Measurements from ENCODE around the gene NTM.
A peak's percentile ranks its signal among the peaks of the same experiment; 100 is the strongest.

The NTM gene

DNA sequence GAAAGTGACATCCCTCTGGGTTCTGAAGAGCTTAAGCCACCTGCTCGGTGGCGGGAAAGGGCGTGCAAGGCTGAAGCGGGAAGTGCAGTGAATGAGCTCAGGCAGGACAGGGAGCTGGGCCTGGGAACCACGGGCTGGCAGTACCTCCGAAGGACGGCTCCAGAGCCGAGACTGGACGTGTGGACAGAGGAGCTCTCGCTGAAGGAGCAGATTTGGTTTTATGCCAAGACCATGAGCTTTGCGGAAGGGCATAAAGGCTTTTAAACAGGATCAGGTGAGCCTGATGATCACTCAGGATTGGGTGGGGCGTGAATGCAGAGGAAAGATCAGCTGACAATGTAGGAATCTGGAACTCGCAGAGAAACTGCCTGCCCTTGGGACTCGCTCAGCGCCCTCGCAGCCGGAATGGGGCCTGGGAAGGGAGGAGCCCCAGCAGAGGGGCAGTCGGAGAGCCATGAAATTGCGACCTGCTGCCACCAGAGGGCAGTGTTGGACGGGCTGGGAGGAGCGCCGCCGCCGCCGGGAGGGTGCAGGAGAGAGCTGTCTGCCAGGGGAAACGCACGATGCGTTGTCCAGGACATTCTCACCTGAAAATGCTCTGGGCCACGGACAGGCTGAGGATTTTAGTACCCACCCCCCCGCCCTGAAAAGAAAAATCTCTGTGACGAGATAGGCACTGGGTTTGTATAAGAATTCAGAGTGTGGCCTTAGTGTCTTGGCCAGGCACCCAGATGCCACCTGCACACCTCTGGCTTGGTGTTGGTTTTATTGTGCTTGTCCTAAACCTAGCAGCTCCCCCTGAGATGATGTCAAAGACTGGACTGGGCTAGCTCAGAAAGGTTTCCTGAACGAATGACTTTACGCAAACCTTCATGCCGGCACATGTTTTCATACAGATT, 324.4 kb downstream of the NTM start:
- peak; percentile 1 for DNase-seq

DNA sequence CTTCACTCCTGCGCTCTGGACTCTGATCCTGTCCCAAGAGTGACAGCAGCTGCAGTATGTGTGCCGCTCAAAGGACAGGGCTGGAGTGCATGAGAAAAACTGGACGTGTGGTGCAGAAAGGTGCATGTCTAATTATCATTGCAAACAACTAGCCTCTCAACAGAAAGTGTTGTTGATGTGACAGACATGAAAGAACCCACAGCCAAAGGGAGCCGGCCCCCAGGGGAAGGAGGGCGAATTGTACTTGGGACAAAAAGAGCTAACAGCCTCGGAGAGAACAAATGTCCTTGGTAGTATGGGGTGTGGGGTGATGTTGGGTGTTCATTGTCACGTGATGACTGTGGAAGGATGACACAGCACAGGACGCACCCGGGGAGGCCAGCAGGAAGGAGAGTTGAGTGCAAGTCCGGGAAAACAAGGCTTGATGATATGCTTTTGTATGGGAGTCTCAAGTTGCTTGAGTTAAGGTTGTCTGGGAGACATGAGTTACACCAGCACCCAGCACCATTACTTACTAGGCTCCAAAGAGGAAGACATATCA, 325.5 kb downstream of the NTM start:
- no peak for DNase-seq

GRCh38 chr11:131696690-131697089, 326.3 kb downstream of the NTM start:
- no peak for DNase-seq

GRCh38 chr11:131703311-131703710, 332.9 kb downstream of the NTM start:
- no peak for DNase-seq

- DNase-seq: no peak
Measured at GRCh38 chr11:131704682-131705081, 334.3 kb downstream of the NTM start.

DNA sequence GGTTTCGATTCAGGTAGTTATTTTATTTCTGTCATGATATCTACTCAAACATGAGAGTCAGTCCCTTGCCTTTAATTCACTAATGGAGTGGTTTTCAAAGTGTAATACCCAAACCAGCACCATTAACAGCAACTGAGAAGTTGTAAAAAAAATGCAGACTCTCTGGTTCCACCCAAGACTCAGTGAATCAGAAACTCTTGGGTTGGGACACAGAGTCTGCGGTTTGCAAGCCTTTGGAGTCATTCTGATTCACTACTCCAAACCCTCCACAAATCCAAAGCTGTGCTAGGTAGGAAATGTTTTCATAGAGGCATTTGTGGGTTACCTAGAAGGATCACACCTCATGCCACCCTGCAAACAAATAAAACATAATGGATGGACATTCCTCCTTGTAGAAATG, 340.1 kb downstream of the NTM start:
- no peak for DNase-seq

- DNase-seq: no peak
Measured at GRCh38 chr11:131712897-131713296, 342.5 kb downstream of the NTM start.

DNA sequence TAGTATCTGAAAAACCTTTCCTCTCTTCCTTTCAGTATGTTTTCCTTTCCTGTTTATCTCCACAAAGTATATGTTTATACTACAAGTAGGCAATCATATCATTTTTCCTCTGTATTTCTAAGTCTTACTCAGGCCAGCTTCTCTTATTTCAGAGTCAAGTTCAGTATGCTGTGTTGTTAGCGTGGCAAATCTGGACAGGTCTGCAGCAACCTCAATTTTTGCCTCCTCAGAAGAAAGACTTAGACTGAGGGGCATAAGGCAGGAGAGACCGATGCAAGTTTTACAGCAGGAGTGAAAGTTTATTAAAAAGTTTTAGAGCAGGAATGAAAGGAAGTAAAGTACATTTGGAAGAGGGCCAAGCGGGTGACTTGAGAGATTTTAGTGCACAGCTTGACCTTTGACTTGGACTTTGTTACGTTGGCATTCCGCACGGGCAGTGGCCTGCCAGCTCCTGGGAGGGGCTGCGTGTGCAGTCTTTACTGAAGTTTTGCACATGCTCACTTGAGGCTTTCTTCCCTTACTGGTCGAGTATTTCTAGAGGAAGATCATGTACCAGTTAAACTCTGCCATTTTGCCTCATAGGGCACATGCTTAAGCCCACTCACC, 343.2 kb downstream of the NTM start:
- no peak for DNase-seq

DNA sequence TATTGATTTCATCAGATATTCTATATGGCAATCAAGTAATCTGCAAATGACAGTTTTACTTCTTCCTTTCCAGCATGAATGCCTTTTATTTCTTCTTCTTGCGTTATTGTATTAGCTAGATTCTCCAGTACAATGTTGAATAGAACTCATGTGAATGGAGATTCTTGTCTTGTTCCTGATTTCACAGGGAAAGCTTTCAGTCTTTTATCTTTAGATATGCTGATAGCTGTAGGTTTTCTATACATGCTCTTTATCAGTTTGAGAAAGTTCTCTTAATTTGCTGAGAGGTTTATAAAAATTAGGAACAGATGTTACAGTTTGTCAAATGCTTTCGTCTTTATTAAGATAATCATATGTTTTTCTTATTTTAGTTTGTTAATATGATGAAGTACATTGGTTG, 347.2 kb downstream of the NTM start:
- no peak for DNase-seq

- DNase-seq: no peak
Measured at GRCh38 chr11:131723088-131723487, 352.7 kb downstream of the NTM start.

DNA sequence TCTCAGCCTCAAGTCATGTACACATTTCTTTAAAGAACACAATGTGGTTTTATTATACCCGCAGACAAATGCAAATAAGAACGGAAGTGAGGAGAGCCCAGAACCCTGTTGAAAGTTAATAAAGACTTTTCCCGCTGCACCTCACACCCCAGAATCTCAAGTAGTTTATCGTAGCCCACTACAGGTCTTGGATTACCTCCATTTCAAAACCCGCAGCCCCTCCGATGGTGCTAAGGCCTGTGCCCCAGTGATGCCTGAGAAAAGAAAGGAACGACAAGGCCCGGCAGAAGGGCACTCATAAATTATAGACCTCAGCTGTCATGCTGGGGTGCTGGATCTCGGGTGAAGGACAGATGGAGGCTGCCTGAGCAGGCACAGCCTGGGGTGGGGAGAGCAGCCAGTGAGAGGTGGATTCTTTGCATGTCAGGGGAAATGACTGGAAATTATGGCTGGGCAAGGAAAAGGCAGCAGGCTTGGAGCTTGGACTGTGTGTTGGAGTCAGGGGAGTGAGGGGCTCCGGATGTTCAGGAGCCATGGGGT, 354.1 kb downstream of the NTM start:
- DNase-seq: no peak

- DNase-seq: no peak
Measured at GRCh38 chr11:131734871-131735270, 364.5 kb downstream of the NTM start.

DNA sequence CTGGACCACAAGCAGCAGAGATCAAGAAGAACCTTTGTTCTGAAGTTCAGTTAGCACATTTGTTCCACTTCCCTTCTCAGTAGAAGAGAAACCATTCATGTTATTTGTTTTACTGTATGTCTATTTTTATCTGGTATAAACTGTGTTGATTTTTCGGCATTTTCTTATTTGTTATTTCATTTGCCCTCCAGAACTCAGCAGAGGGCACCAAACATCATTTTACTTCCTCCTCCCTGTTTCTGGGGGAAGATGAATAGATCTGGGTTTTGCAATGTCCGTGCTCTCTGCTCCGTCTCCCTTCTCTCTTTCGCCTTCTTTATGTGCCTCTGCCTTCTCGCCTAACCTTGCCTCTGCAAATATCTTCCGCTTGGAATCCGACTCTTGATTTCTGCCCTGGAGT, 366.9 kb downstream of the NTM start:
- DNase-seq: no peak

GRCh38 chr11:131739243-131739882, 368.9 kb downstream of the NTM start:
- no peak for DNase-seq

DNA sequence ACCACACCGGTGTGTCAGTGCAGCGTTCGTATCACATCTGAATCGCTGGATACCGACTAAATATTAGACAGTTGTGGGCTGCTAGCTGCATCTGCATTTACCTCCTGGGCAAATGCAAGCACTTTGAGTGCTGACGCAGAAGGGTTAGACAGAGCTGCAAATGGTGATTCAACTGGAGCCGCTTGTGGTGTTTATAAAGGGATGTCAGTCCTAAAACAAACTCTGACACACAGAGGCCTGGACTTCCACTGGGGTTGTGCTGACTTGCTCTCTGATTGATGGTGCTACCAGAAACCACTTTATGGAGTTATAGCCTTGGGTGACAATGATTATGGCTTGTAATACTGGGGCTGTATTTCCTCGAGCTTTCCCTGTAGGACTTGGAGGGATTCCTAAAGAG, 374.4 kb downstream of the NTM start:
- DNase-seq: no peak

GRCh38 chr11:131745405-131745804, 375.0 kb downstream of the NTM start:
- DNase-seq: no peak

DNA sequence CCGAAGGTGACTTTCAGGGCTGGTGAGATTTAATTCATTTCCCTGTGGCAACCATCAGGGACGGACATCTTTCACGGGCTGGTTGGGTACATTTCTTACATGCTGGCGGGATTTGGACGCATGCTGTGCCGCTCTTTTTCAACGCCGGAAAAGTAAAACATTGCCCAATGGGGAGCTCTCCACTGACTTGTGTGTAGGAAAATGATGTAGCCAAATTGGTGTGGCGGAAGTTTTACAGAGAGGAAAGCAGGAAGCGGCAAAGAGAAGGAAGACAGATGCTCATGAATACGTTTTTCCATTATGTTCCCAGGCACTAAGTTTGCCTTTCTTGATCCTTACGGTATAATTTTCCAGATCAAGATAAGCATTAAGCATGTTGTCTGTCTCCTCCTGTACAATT, 375.8 kb downstream of the NTM start:
- DNase-seq: no peak

DNA sequence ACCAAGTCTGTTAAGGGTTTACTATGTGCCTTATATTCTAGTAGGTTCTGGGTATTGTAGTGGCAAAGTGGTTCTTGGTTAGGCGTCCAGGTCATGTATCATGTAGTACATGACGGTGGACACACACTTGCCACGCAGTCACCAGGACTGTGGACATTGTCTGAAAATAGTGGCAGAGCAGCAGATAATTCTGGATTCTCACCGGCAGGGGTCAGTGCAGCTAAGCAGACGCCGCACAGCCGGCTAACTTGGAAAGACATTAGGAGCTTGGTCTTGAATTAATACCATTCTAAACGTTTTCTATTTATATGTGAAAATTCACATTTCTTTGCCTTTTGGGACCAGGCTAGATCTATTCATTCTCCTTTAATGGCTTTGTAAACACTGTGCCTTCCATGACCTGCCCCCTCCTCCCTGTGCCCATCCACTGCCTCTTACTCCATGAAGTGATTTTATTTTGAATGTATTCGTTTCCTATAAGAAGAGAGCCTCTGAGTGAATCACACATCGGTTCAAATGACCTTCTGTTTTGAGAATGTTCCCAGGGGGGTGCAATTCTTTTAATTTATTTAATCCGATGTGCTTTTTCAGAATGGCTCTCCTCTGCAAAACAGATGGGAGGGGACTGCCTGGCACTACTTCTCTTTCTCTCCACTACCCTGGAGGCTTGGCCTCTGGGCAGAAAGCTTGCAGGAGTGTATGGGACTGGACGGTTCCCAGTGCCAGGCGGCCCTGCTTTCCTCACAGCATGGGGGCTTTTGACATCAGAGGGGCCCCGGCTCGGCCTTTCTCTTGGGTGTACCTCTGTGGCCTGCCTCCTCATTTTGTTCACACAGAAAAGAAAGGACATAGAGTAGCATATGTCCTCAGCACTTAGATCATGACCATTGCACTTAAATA, 378.0 kb downstream of the NTM start:
- no peak for DNase-seq

GRCh38 chr11:131749101-131749500, 378.7 kb downstream of the NTM start:
- no peak for DNase-seq

DNA sequence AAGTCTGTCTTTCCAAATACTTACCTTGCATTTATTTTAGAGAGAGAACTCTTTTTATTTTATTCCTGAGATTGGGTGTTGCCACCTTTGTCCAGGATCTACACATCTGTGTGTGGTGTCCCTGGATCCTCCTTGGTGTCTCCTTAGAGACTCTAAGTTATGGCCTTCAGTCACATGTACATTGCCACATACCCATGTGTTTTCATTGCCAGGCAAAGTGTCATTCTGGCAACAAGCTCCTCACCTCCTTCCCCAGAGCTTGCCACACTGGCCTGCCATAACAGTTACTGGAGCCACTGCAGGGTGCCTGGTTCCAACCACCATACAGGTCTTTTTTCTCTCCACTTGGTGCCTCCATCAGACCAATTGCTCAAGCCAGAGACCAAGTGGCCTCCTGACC, 379.7 kb downstream of the NTM start:
- no peak for DNase-seq

DNA sequence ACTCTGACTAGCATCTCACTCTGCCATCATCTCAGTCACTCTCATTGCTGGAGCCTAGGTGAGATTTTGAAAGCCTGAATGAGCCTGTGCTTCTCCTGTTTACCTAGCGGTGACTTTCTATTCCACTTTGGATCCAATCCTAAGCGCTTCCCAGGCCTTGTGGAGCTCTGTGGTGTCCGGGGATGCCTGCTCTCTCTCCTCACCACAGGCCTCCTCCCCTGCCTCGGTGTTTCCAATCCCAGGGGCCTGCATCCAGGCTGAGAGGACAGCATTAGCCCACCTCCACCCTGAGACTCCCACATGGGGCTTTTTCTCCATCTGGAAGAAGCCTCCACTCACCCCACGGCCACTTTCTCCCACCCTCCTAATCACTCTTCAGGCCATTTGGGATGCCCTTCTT, 380.3 kb downstream of the NTM start:
- DNase-seq: no peak

DNA sequence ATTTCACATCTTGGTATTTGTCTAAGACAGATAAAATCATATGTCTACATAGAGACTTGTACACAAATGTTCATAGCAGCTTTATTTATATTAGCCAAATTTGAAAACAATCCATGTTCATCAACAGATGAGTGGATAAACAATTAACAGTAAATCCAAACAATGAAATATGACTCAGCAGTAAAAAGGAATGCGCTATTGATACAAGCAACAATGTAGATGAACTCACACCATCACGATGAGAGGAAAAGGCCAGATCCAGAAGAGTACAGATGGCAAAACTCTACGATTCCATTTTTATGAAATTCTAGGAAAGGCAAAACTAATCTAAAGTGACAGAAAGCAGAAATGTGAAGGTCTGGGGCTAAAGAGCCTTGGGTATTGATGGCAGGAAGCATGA, 384.3 kb downstream of the NTM start:
- DNase-seq: no peak

Measured in DMS 273 treated with DMSO at 0.1 percent for 48 hours (cell line).